ENCODE measurements around the gene INO80D.

GRCh38 chr2:205996161-205996560 lies 89.8 kb downstream of the INO80D start:
- no peak for TF ChIP-seq CTCF (IDR thresholded peaks at IDR 0.05)
- no peak for TF ChIP-seq POLR2A (IDR thresholded peaks at IDR 0.05)
- no peak for TF ChIP-seq EP300 (IDR thresholded peaks at IDR 0.05)
